ENCODE results near the gene TRIP6.

GRCh38 chr7:100827330-100828226 lies 39.6 kb upstream of the TRIP6 start, which contains the start of gene EPHB4:
- TF ChIP-seq ZNF362 (tag by site-specific recombination; IDR thresholded peaks at IDR 0.05): no peak
- TF ChIP-seq MEIS1 (CRISPR knock-in tag; IDR thresholded peaks at IDR 0.05; ENCODE audit: borderline replicate concordance): no peak
- no peak for TF ChIP-seq ZNF580 (tag by site-specific recombination; IDR thresholded peaks at IDR 0.05)
- TF ChIP-seq ZNF211 (tag by site-specific recombination; IDR thresholded peaks at IDR 0.05; ENCODE audit: low read depth): no peak
- TF ChIP-seq ZNF677 (tag by site-specific recombination; IDR thresholded peaks at IDR 0.05): no peak
